Activated CD4-positive, alpha-beta T cell treated with anti-CD3 and anti-CD28 coated beads, Interleukin-2, Interleukin-6, amounts not matched to agents 100 ng/mL and 50 ng/mL, durations not matched to agents 16 hours and 8 hours (primary cell): ENCODE results near the gene MYF6.
"Not testable (repeated sequence)": the region's sequence is repeated elsewhere in the genome, so short reads cannot be mapped to it uniquely, and the experiment has no call there.

Source experiments
- DNase-seq: peaks from one replicate; pipeline ENCODE4 v3.0.0-alpha.2; 2020

The MYF6 gene

GRCh38 chr12:80707126-80707829 is at the start of gene MYF6:
MYF6 (plus strand) TSS chr12:80707634; CDS start chr12:80707720, 86 bp downstream.
- DNase-seq = no peak

GRCh38 chr12:80659512-80660063 is 47.8 kb upstream of the MYF6 start:
- DNase-seq = no peak

- no peak for DNase-seq
These were observed 44.8 kb upstream of the MYF6 start for GRCh38 chr12:80662586-80662985.

GRCh38 chr12:80670214-80670613 is 37.2 kb upstream of the MYF6 start:
- no peak for DNase-seq

GRCh38 chr12:80676042-80676636 is 31.3 kb upstream of the MYF6 start:
- not testable (repeated sequence) for DNase-seq

- DNase-seq = no peak
These were observed 30.6 kb upstream of the MYF6 start for GRCh38 chr12:80676856-80677255.

- DNase-seq = no peak
These were observed 29.4 kb upstream of the MYF6 start for GRCh38 chr12:80677994-80678393.

- no peak for DNase-seq
These were observed 27.9 kb upstream of the MYF6 start for GRCh38 chr12:80679346-80680131.

- no peak for DNase-seq
These were observed 26.1 kb upstream of the MYF6 start for GRCh38 chr12:80681287-80681686.

GRCh38 chr12:80681786-80682185 is 25.6 kb upstream of the MYF6 start:
- DNase-seq = no peak

GRCh38 chr12:80684077-80684495 is 23.3 kb upstream of the MYF6 start:
- DNase-seq = no peak

GRCh38 chr12:80690090-80690489 is 17.3 kb upstream of the MYF6 start:
- no peak for DNase-seq

- no peak for DNase-seq
These were observed 16.9 kb upstream of the MYF6 start for GRCh38 chr12:80690513-80690912.

GRCh38 chr12:80692114-80692513 is 15.3 kb upstream of the MYF6 start:
- no peak for DNase-seq

GRCh38 chr12:80697270-80697887 is 10.1 kb upstream of the MYF6 start:
- DNase-seq = no peak

- DNase-seq = no peak
These were observed 9.2 kb upstream of the MYF6 start for GRCh38 chr12:80698256-80698655.

GRCh38 chr12:80698847-80699542 is 8.4 kb upstream of the MYF6 start:
- DNase-seq = no peak

GRCh38 chr12:80700327-80700726 is 7.1 kb upstream of the MYF6 start:
- DNase-seq = no peak

- DNase-seq = no peak
These were observed 6.0 kb upstream of the MYF6 start for GRCh38 chr12:80701388-80701787.

- no peak for DNase-seq
These were observed 4.3 kb upstream of the MYF6 start for GRCh38 chr12:80702889-80703805.

- no peak for DNase-seq
These were observed 3.0 kb upstream of the MYF6 start for GRCh38 chr12:80704420-80704819.
